ENCODE measurements around the gene GABPB1.
A peak's percentile ranks its signal among the peaks of the same experiment; 100 is the strongest.

The GABPB1 gene

DNA sequence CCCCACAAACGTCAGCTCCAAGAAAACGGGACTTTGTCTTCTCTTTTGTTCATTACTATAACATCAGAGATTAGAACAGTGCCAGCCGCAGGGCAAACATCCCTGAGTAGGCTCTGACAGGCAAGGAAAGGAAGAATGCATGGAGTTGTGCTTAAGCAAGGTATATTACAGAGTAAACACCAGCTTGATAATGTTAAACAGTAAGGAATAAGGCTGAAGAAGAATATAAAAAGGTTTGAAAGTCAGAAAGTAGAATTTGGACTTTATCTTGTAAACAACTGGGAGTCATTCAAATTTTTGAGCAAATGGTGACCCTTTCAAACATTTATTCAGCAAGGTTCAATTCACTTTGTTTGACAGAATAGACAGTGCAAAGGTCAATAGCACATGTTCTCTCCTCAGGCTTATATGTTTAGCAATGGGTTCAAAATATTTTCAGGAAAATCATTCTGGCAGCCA, 11.0 kb downstream of the GABPB1 start:
- DNase-seq (ENCODE audit: low read depth in 2 of 2) = no peak

DNA sequence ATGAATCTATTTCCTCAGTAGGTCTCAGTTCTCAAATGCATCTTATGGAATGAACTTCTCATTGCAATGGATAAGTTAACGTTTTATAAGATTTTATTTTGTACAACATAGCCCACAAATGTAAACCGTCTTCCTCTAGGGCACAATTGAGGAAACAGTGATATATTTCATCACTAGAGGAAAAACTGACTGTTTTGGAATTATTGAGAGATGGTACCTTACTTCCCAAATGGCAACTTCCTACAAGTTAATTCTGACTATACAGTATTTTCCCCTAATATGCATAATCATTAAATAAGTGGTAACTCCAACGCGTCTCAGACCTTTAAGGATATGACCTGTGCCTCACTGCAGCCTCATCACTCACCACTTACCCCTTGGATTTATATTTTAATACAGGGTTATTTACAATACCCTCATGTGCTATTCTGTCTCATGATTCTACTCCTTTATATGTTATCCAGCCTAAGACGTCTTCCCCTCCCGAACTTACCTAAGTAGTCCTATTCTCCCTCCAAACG, 13.3 kb downstream of the GABPB1 start:
- no peak for DNase-seq (ENCODE audit: low read depth in 2 of 2)

DNA sequence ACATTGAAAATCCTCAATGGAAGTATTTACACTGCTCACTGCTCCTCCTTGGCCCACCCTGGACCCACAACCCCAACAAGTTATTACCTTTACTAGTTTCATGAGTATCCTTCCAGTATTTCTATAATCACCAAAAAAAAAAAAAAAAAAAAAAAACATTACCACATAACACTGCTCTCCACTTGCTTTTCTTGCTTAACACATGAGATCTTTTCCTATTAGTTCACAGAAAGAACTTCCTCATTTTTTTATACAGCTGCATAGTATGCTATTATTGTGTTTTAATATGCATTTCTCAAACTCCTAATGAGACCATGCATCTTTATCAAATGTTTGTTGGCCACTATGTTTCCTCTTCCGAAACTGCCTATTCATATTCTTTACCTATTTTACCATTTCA, 14.6 kb downstream of the GABPB1 start:
- DNase-seq (ENCODE audit: low read depth in 2 of 2) = no peak

DNA sequence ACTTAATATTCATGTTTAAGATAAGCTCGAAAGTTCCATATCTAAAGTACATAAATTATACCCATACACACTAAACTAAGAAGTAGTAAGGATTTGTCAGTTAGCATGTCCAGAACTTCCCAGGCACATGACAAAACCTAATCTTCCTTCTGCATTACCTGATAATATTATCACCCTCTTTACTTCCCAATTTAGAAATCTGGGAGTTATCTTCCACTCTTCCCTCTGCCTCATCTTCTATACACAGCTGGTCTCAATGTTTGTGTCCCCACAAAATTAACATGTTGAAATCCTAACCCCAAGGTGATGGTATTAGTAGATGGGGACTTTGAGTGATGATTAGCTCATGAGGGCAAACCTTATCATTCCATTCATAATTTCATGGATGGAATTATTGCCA, 15.3 kb downstream of the GABPB1 start:
- no peak for DNase-seq (ENCODE audit: low read depth in 2 of 2)

DNA sequence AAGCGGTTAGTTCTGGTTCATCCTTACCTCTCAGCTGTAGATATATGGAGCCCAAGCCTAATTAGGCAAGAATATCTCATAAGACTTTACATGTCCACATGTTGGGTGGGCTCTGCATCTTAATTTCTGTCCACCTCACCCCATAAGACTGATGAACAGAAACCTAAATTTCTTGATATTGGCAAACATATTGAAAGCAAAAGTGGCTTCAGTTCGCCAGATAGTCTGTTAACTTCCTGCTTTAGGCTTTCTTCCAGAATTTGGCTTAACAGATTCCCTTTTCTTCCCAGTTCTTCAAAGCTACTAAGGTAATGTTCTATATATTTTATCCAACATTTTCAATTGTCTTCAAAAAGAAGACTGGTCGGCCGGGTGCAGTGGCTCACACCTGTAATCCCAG, 19.7 kb downstream of the GABPB1 start:
- DNase-seq (ENCODE audit: low read depth in 2 of 2) = no peak

DNA sequence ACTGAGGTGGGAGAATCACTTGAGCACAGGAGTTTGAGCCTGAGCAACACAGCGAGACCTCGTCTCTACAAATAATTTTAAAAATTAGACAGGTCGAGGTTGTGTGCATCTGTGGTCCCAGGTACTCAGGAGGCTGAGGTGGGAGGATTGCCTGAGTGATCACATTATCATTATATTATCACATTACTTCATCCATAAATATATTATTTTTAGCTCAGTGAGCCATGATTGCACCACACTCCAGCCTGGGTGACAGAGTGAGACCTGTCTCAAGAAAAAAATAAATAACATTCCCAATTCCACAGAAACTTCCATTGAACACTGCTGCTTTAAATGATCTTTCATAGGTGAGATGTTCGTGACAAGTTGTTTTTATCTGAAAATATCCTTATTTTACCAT, 21.8 kb downstream of the GABPB1 start:
- no peak for DNase-seq (ENCODE audit: low read depth in 2 of 2)

DNA sequence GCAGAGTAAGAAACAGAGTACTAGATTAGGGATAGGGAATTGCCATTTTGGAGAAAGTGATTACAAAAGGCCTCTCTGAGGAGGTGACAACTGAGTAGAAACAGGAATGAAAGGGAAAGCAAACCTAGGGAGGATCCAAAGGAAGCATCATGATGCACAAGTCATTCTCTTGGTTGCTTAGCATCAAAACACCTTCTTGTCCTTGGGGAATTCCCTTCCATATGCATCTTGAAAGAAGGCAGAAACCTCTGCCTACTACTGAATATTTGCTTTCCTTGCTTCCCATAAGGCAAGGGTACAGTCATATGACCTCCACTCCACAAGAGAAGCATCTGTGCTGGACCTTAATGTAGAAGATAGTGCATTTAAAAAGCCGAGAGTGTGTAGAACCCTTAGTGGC, 24.1 kb downstream of the GABPB1 start:
- no peak for DNase-seq (ENCODE audit: low read depth in 2 of 2)

DNA sequence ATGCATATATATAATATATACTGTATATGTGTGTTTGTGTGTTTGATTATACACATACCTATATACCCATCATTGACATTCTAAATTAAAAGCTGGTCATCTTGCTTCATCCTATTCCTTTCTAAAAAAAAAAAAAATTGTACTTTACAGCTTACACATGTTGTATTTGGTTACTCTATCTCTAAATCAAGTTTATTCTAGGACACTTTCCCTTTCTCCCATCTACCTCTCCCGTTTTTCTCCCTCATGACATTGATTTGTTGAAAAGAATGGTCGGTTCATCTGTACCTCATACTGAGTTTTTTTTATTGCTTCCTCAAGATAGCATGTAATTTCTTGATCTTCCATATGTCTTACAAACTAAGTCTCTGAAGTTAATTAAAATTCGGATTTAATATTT, 26.9 kb downstream of the GABPB1 start:
- DNase-seq (ENCODE audit: low read depth in 2 of 2) = no peak

DNA sequence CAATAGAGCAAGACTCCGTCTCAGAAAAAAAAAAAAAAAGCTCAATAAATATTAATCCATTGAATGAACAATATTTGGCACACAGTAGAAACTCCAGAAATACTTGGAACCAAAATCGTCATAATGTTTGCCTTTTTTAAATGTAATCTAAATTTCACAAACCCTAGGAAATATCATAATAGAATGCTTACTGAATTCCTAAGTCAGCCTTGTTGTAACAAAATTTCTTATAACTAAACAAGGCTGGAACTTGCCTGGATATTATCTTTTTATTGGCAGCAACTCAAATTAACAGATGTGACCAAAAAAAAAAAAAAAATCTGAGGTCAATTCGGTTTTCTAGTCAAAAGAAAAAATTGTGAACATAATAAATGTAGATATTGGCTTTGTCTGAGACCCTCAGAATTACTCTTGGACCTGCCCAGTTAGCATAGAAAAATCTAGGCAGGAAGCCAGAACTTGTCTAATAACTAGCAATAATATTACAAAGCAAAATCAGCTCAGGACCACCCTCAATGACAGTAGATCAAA, 33.3 kb downstream of the GABPB1 start:
- no peak for DNase-seq (ENCODE audit: low read depth in 2 of 2)

DNA sequence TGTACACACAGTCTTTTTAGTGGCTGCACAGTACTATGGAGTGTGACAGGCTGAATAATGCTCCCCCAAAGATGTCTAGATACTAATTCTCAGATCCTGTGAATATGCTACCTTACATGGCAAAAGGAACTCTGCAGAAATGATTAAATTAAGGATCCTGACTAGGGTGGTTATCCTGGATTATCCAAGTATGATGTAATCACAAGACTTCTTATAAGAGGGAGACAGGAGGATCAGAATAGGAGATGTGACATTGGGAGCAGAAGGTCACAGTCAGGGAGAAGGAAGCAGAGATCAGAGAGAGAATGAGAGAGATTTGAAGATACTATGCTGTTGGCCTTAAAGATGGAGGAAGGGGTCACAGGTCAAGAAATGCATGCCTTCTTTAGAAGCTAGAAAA, 34.5 kb downstream of the GABPB1 start:
- no peak for DNase-seq (ENCODE audit: low read depth in 2 of 2)

DNA sequence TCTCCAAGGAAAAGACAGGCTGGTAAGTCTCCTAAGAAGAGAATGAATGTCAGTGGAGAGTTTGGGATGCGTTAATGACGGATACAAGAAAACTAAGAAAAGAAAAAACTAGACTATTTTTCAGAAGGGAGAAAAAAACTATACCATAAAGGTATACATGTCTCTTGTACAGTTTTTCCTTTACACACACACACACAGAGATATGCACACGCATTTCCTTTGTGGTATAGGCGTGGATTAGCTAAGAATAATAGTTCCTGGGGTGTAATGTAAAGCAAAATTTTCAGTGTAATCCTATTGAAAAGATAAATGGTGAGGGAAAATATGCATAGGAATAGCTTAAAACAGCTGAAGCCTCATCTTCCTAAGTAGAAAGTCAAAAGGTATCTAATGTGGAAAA, 36.3 kb downstream of the GABPB1 start:
- no peak for DNase-seq (ENCODE audit: low read depth in 2 of 2)

DNA sequence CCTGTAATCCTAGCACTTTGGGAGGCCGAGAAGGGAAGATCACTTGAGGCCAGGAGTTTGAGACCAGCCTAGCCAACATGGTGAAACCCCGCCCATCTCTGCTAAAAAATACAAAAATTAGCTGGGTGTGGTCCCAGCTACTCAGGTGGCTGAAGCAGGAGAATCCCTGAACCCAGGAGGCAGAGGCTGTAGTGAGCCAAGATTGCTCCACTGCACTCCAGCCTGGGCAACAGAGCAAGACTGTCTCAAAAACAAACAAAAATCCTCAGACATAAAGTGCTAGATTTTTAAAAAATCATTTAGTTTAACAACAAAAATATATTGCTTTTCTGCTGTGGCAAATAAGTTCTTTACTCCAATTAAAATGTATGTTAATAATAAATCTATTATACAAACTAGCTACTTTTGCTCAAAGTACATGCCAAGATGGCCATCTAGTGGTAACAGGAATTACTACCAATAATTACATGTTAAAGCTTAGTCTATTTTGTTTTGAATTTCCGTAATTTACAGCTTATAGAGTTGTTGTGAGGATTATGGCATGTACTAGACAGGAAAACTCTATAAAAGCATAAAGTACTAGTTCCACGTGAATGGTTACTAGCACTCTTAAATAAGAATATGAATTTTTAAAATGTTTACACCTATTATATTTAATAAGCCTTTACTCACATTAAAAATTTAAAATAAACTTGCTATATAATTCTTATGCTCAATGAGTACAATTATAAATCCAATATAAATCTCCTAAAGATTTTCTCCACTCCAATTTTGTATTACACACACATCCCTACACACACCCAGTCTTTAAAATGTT, 39.0 kb downstream of the GABPB1 start:
- DNase-seq (ENCODE audit: low read depth in 2 of 2) = peak; percentile 10 to 15

DNA sequence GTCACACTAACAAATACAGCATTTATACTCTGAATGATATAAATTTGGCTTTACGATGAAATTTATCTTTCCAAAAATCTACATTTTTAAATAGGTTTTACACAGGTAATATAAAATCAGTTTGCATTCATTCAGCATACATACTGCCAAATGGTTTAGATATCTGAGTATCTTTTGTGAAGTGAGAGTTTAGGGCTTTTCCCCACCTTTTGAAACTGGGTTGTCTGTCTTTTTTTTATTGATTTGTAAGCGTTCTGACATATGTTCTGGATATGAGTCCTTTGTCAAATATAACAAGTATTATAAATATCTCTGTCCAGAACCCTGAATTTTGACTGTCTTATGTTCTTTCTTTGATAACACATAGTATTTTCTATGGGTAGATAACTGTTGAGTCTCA, 42.4 kb downstream of the GABPB1 start:
- no peak for DNase-seq (ENCODE audit: low read depth in 2 of 2)

DNA sequence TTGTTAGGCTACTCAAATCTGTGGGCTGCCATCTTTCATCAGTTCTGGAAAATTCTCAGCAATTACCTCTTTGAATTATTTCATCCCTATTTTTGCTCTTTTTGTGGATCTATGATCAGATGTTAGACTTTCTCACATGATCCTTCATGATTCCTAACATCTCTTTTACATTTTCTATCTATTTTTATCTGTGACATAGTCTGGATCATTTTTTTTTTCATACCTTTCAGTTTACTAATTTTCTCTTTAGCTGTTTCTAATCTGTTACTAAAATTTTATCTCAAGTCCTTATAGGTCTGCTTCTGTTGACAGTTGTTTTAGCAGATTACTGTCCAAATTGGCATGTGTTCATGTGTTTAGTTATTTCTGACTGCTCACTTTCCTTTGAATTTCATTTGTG, 47.2 kb downstream of the GABPB1 start:
- DNase-seq (ENCODE audit: low read depth in 2 of 2) = no peak

DNA sequence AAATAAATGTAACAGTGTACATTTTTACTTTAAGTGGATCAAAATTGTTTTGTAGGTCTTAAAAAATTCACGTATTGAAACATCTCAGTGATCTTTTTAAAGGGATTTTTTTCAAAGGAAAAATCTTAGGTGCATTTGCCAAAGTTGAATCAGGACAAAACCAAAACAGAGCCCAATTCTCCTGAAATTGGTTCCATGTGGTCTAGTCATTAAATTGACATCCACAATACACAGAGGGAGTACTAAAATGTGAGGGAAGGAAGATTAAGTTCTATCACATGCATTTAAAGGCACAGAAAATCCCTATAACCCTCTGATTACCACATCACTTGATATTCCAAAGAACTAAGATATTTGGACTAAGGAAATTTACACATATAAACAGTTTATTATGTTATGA, 50.2 kb downstream of the GABPB1 start:
- peak; percentile 12 for DNase-seq (ENCODE audit: low read depth in 2 of 2)

DNA sequence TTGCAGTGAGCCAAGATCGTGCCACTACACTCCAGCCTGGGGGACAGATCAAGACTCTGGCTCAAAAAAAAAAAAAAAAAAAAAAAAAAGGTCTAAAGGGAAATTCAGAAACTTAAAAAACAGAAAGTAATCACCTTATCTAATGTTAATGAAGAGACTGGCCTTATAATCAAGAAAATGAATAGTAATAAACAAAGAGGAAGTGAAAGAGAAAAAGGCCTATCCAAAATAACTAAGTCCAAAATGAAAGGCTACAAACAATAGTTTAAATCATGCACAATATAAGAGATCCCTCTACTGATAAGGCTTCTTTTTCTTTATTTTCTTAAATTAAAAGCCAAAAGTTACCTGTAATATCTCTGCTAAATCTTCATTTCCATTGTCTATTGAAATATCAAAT, 52.4 kb downstream of the GABPB1 start:
- no peak for DNase-seq (ENCODE audit: low read depth in 2 of 2)

DNA sequence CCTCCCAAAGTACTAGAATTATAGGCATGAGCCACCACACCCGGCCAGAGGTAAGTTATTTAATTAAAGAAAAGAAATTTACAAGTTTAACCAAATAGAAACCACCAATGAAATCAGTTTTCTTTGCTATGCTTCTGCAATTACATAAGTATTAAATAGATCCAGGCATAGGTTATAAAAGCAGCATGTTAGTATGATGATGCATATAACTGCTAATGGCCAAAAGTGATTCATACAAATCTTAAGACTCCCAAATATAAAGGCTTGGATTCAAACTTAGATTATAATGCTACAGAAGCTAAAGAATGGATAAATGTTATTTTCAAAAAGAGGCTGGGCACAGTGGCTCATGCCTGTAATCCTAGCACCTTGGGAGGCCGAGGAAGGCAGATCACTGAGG, 56.7 kb downstream of the GABPB1 start:
- DNase-seq (ENCODE audit: low read depth in 2 of 2) = no peak

DNA sequence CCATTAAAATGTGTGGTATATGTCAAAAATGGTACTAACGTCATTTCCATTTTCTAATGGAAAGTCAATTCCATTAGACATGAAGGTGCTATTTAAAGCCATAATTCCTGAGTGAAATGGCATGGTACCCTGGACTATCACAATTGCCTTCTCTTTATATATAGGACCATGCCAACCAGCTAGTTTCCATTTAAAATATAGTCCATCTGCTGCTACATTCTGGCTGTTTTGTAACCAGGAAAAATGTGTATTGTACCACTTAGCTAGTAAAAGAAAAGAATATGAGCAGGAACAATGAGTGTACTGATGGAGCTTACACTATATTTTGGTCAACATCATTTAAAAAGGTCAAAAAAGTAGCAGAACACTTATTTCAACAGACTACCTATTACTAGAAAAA, 59.0 kb downstream of the GABPB1 start:
- DNase-seq (ENCODE audit: low read depth in 2 of 2) = no peak

DNA sequence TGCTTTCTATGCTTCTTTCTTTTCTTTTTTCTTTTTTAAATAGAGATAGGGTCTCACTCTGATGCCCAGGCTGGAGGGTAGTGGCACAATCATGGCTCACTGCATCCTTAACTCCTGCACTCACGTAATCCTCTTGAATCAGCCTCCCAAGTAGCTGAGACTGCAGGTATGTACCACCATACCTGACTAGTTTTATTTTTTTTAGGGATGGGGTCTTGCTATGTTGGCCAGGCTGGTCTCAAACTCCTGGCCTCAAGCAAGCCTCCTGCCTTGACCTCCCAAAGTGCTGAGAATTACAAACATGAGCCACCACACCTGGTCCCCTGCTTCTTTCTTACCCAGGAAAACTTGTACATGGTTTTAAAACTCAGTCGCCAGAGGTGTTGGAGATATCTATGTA, 65.2 kb downstream of the GABPB1 start:
- no peak for DNase-seq (ENCODE audit: low read depth in 2 of 2)

DNA sequence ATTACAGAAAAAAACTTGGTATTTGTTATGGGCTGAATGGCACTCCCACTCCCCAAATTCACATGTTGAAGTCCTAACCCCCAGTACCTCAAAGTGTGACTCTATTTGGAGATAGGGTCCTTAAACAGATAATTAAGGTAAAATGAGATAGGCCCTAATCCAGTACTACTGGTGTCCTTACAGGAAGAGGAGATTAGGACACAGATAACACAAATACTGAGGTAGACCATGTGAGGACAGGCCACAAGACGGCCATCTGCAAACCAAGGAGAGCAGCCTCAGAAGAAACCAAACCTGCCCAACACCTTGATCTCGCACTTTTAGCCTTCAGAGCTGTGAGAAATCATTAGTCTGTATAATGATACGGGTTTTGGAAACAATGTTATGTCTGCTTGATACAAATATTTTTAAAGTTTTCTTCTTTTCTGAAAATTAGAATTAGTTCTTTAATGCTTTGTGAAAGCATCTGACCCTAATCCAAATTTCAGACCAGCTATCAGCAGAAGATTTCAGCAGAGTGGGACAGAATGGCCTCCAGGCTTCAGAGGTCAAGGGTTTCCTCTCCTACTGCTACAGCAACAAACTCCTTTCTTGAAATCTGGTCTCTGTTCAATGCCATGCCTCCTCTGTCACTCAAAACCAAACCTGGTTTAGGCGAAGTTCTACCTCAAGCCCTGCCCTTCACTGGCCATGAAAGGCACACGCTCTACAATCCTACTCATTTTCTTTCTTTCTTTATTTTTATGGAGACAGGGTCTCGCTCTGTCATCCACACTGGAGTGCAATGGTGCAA, 67.5 kb downstream of the GABPB1 start:
- DNase-seq (ENCODE audit: low read depth in 2 of 2) = no peak

DNA sequence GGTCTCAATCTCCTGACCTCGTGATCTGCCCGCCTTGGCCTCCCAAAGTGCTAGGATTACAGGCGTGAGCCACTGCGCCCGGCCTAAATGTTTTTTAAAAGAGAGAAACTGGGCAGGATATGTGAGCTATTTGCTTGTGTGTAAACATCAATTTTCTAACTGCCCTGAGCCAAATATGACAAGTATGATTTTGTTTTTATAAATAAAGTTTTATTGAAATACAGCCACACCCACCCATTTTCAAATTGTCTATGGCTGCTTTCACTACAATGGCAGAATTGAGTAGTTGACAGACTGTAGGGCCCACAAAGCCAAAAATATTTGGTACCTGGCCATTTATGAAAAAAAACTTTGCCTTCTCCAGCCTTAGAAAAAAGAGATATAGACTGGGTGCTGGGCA, 73.6 kb downstream of the GABPB1 start:
- no peak for DNase-seq (ENCODE audit: low read depth in 2 of 2)

DNA sequence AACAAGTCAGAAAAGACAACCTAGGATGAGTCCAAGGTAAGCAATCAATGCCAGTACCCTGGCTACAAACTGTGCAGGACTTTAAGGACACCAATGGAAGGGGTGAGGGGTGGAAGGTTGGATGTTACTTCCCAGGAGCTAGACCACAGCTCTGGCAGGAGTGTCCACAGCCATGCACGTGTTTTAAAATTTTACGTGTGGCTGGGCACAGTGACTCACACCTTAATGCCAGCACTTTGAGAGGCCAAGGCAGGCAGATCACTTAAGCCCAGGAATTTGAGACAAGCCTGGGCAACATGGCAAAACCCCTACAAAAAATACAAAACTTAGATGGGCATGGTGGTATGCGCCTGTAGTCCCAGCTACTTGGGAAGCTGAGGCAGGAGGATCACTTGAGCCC, 74.7 kb downstream of the GABPB1 start:
- no peak for DNase-seq (ENCODE audit: low read depth in 2 of 2)

DNA sequence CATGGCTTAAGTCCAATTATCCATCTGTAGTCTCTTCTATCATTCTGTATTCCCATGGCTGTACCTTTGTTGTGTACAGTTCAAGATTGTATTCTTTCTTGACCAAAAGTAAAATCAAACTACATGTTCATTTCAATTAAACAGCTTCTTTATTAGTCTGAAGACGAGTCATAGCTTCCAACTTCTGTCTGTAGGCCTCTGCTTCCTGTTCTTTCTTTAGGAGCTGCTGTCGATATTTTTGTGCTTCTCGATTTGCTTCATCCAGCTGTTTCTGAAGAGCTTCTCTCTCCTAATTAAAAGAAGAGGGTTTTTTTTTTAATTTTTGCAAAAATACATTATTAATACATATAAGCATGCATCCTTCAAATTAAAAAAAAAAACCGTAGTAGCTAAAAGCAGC, 76.5 kb downstream of the GABPB1 start:
- DNase-seq (ENCODE audit: low read depth in 2 of 2) = no peak

All from fibroblast of skin of left biceps (primary cell).